Measurements from ENCODE around the gene OR14C36. TPM values are rescaled to one million over a fixed set of nuclear protein-coding genes. Genes with fewer than 3 reads are reported as not detected.
"Not testable (repeated sequence)": the region's sequence is repeated elsewhere in the genome, so short reads cannot be mapped to it uniquely, and the experiment has no call there.

OR14C36 gene
- total RNA-seq: not detected
- polyA plus RNA-seq (2013, experiment 1 of 2): not detected
- polyA plus RNA-seq (2013, experiment 2 of 2): not detected
- long read RNA-seq, experiment 1: 0 reads
- long read RNA-seq, experiment 2: 0 reads
- long read RNA-seq, experiment 3: 0 reads
- long read RNA-seq, experiment 4: 0 reads

- TF ChIP-seq CTCF (conservative IDR thresholded peaks at IDR 0.05): no peak
- Mint-ChIP-seq H3K27ac (no peak within 1 kb of the TSS), H3K27me3 (ENCODE audit: insufficient read depth) (no peaks in the 10 kb centered on the region), H3K4me1 (no peaks in the 10 kb centered on the region), H3K36me3 (ENCODE audit: low read depth) (no peaks in the 10 kb centered on the region), H3K4me3 (no peak within 1 kb of the TSS), H3K9me3 (peaks cover 67% of the 10 kb centered on the region)
- Histone ChIP-seq H3K4me1 (ENCODE audit: control insufficient read depth, insufficient read depth, low read length) (no peaks in the 10 kb centered on the region), H3K27ac (ENCODE audit: low read depth, low read length) (no peak within 1 kb of the TSS), H3K27me3 (ENCODE audit: control insufficient read depth, insufficient read depth, low read length, poor library complexity, severe bottlenecking) (no peaks in the 10 kb centered on the region), H3K4me3 (ENCODE audit: low read length) (no peak within 1 kb of the TSS), H3K9ac (ENCODE audit: extremely low read depth, low read length, poor library complexity, severe bottlenecking) (no peak within 1 kb of the TSS), H3K9me3 (ENCODE audit: control insufficient read depth, low read length) (peaks cover 78% of the 10 kb centered on the region), H3K36me3 (ENCODE audit: control insufficient read depth, insufficient read depth, low read length) (no peaks in the 10 kb centered on the region)
- WGBS, 2 experiments (ENCODE audit: insufficient coverage in 1 of 2, insufficient read length in 1 of 2): 65 to 80% methylated on average over 3 to 4 of the region's 4 CpGs
- no peak for DNase-seq
Observed at GRCh38 chr1:248348475-248348874, at the start of gene OR14C36. TSS of gene OR14C36 (plus strand) at chr1:248348775. CDS start at chr1:248348775, 0 bp downstream.

- H3K27ac Mint-ChIP-seq: no peak within 1 kb of the TSS
- Histone ChIP-seq H3K9me3 (ENCODE audit: control insufficient read depth, low read length) (peaks cover 51% of the 10 kb centered on the region), H3K4me3 (ENCODE audit: low read length) (no peak within 1 kb of the TSS), H3K4me1 (ENCODE audit: control insufficient read depth, insufficient read depth, low read length) (no peaks in the 10 kb centered on the region), H3K27ac (ENCODE audit: low read depth, low read length) (no peak within 1 kb of the TSS), H3K36me3 (ENCODE audit: control insufficient read depth, insufficient read depth, low read length) (no peaks in the 10 kb centered on the region), H3K27me3 (ENCODE audit: control insufficient read depth, insufficient read depth, low read length, poor library complexity, severe bottlenecking) (no peaks in the 10 kb centered on the region), H3K9ac (ENCODE audit: extremely low read depth, low read length, poor library complexity, severe bottlenecking) (no peak within 1 kb of the TSS)
- no peak for TF ChIP-seq CTCF (conservative IDR thresholded peaks at IDR 0.05)
- WGBS, 2 experiments (ENCODE audit: insufficient coverage in 1 of 2, insufficient read length in 1 of 2): 80 to 89% methylated on average over 1 of the region's 1 CpG
- DNase-seq: no peak
- no peaks in the 10 kb centered on the region for H3K4me1 Mint-ChIP-seq
- no peak within 1 kb of the TSS for H3K4me3 Mint-ChIP-seq
- no peaks in the 10 kb centered on the region for H3K27me3 Mint-ChIP-seq (ENCODE audit: insufficient read depth)
- H3K36me3 Mint-ChIP-seq (ENCODE audit: low read depth): no peaks in the 10 kb centered on the region
- H3K9me3 Mint-ChIP-seq: peaks cover 67% of the 10 kb centered on the region
Observed at GRCh38 chr1:248303324-248303723, 45.3 kb upstream of the OR14C36 start, which contains the start of gene OR2T12. TSS of gene OR2T12 (minus strand) at chr1:248303424. CDS start at chr1:248295578, 7,846 bp downstream.

GRCh38 chr1:248305672-248306071 is 42.9 kb upstream of the OR14C36 start:
- not testable (repeated sequence) for H3K36me3 Mint-ChIP-seq (ENCODE audit: low read depth); H3K4me1 ChIP-seq (ENCODE audit: control insufficient read depth, insufficient read depth, low read length); H3K9ac ChIP-seq (ENCODE audit: extremely low read depth, low read length, poor library complexity, severe bottlenecking); H3K27ac Mint-ChIP-seq; DNase-seq; H3K36me3 ChIP-seq (ENCODE audit: control insufficient read depth, insufficient read depth, low read length); H3K27me3 ChIP-seq (ENCODE audit: control insufficient read depth, insufficient read depth, low read length, poor library complexity, severe bottlenecking); H3K27me3 Mint-ChIP-seq (ENCODE audit: insufficient read depth); H3K4me3 Mint-ChIP-seq; H3K4me3 ChIP-seq (ENCODE audit: low read length); H3K27ac ChIP-seq (ENCODE audit: low read depth, low read length); H3K4me1 Mint-ChIP-seq
- 60 to 75% methylated on average over 1 to 8 of the region's 9 CpGs for WGBS, 2 experiments (ENCODE audit: insufficient coverage in 1 of 2, insufficient read length in 1 of 2)
- peaks cover 65% of the 10 kb centered on the region for H3K9me3 ChIP-seq (ENCODE audit: control insufficient read depth, low read length)
- H3K9me3 Mint-ChIP-seq: peaks cover 68% of the 10 kb centered on the region

GRCh38 chr1:248306103-248306502 is 42.5 kb upstream of the OR14C36 start:
- DNase-seq: no peak
- Mint-ChIP-seq H3K27me3 (ENCODE audit: insufficient read depth) (no peaks in the 10 kb centered on the region), H3K36me3 (ENCODE audit: low read depth) (no peaks in the 10 kb centered on the region), H3K4me1 (no peaks in the 10 kb centered on the region), H3K9me3 (peaks cover 68% of the 10 kb centered on the region), H3K27ac (no peak overlapping the region), H3K4me3 (no peak overlapping the region)
- no peak overlapping the region for H3K9ac ChIP-seq (ENCODE audit: extremely low read depth, low read length, poor library complexity, severe bottlenecking)
- H3K27me3 ChIP-seq (ENCODE audit: control insufficient read depth, insufficient read depth, low read length, poor library complexity, severe bottlenecking): no peaks in the 10 kb centered on the region
- no peaks in the 10 kb centered on the region for H3K4me1 ChIP-seq (ENCODE audit: control insufficient read depth, insufficient read depth, low read length)
- WGBS, 2 experiments (ENCODE audit: insufficient coverage in 1 of 2, insufficient read length in 1 of 2): 81 to 88% methylated on average over 11 to 19 of the region's 19 CpGs
- no peak for TF ChIP-seq CTCF (conservative IDR thresholded peaks at IDR 0.05)
- no peak overlapping the region for H3K4me3 ChIP-seq (ENCODE audit: low read length)
- peaks cover 65% of the 10 kb centered on the region for H3K9me3 ChIP-seq (ENCODE audit: control insufficient read depth, low read length)
- no peak overlapping the region for H3K27ac ChIP-seq (ENCODE audit: low read depth, low read length)
- no peaks in the 10 kb centered on the region for H3K36me3 ChIP-seq (ENCODE audit: control insufficient read depth, insufficient read depth, low read length)

- H3K27me3 Mint-ChIP-seq (ENCODE audit: insufficient read depth); H3K36me3 Mint-ChIP-seq (ENCODE audit: low read depth); H3K36me3 ChIP-seq (ENCODE audit: control insufficient read depth, insufficient read depth, low read length); H3K27ac Mint-ChIP-seq; H3K4me1 Mint-ChIP-seq; H3K4me1 ChIP-seq (ENCODE audit: control insufficient read depth, insufficient read depth, low read length); H3K4me3 Mint-ChIP-seq; H3K9ac ChIP-seq (ENCODE audit: extremely low read depth, low read length, poor library complexity, severe bottlenecking); H3K4me3 ChIP-seq (ENCODE audit: low read length); H3K27me3 ChIP-seq (ENCODE audit: control insufficient read depth, insufficient read depth, low read length, poor library complexity, severe bottlenecking); H3K27ac ChIP-seq (ENCODE audit: low read depth, low read length); DNase-seq: not testable (repeated sequence)
- peaks cover 66% of the 10 kb centered on the region for H3K9me3 ChIP-seq (ENCODE audit: control insufficient read depth, low read length)
- peaks cover 72% of the 10 kb centered on the region for H3K9me3 Mint-ChIP-seq
- 76 to 87% methylated on average over 7 to 15 of the region's 15 CpGs for WGBS, 2 experiments (ENCODE audit: insufficient coverage in 1 of 2, insufficient read length in 1 of 2)
Observed at GRCh38 chr1:248306740-248307139, 41.8 kb upstream of the OR14C36 start.

All from endodermal cell (in vitro differentiated cells).